ENCODE results near the gene PRAMEF10.
"Not testable (repeated sequence)": the region's sequence is repeated elsewhere in the genome, so short reads cannot be mapped to it uniquely, and the experiment has no call there.

PRAMEF10 gene

DNA sequence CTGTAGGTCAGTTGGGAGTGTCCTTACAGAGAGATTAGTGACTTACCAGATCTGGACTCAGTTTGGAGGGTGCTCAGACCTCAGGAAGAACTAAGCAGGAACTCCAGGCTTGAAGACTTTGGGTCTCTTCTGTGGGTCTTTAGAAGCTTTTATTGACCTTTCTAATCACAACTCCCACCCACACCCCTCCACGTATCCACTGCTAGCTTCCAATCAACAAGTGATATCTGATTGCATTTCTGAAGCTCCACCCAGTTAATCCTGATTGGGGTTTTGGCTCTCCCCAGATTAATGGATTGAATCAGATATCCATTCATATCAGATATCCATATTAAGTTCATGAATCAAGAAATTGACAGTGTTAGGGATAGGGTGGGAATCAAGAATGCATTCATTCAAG, at the start of gene PRAMEF10:
TSS of gene PRAMEF10 (minus strand) at position 101 of the 400 bp plus-strand sequence. CDS start 2,423 bp downstream, outside the sequence.
- H3K4me1 ChIP-seq (ENCODE audit: insufficient read depth, low read length); H3K9me3 ChIP-seq (ENCODE audit: low read length); H3K27me3 ChIP-seq (ENCODE audit: insufficient read depth, low read length); H3K4me3 ChIP-seq (ENCODE audit: low read length); H2AFZ ChIP-seq (ENCODE audit: low read depth, low read length); H3K36me3 ChIP-seq (ENCODE audit: insufficient read depth, low read length): not testable (repeated sequence)

DNA sequence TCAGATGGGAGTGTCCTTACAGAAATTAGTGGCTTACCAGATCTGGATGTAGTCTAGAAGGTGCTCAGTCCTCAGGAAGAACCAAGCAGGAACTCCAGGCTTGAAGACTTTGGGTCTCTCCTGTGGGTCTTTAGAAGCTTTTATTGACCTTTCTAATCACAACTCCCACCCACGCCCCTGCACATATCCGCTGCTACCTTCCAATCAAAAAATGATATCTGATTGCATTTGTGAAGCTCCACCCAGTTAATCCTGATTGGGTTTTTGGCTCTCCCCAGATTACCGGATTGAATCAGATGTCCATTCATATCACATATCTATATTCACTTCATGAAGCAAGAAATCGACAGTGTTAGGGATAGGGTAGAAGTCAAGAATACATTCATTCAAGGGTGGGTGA, 49.4 kb upstream of the PRAMEF10 start, which contains the start of gene PRAMEF6:
TSS of gene PRAMEF6 (minus strand) at position 101 of the 400 bp plus-strand sequence. CDS start 5,062 bp downstream, outside the sequence.
- H3K36me3 ChIP-seq (ENCODE audit: insufficient read depth, low read length); H3K27me3 ChIP-seq (ENCODE audit: insufficient read depth, low read length); H3K4me1 ChIP-seq (ENCODE audit: insufficient read depth, low read length); H3K4me3 ChIP-seq (ENCODE audit: low read length); H2AFZ ChIP-seq (ENCODE audit: low read depth, low read length); H3K9me3 ChIP-seq (ENCODE audit: low read length): not testable (repeated sequence)

GRCh38 chr1:12924368-12924767, 26.3 kb upstream of the PRAMEF10 start:
- not testable (repeated sequence) for H3K27me3 ChIP-seq (ENCODE audit: insufficient read depth, low read length); H3K9me3 ChIP-seq (ENCODE audit: low read length); H3K4me3 ChIP-seq (ENCODE audit: low read length); H2AFZ ChIP-seq (ENCODE audit: low read depth, low read length); H3K36me3 ChIP-seq (ENCODE audit: insufficient read depth, low read length); H3K4me1 ChIP-seq (ENCODE audit: insufficient read depth, low read length)

- H3K4me3 ChIP-seq (ENCODE audit: low read length); H2AFZ ChIP-seq (ENCODE audit: low read depth, low read length); H3K36me3 ChIP-seq (ENCODE audit: insufficient read depth, low read length); H3K27me3 ChIP-seq (ENCODE audit: insufficient read depth, low read length); H3K4me1 ChIP-seq (ENCODE audit: insufficient read depth, low read length); H3K9me3 ChIP-seq (ENCODE audit: low read length): not testable (repeated sequence)
Observed at GRCh38 chr1:12921749-12922148, 23.7 kb upstream of the PRAMEF10 start.

- not testable (repeated sequence) for H3K4me1 ChIP-seq (ENCODE audit: insufficient read depth, low read length); H3K27me3 ChIP-seq (ENCODE audit: insufficient read depth, low read length); H3K4me3 ChIP-seq (ENCODE audit: low read length); H3K9me3 ChIP-seq (ENCODE audit: low read length); H3K36me3 ChIP-seq (ENCODE audit: insufficient read depth, low read length); H2AFZ ChIP-seq (ENCODE audit: low read depth, low read length)
Observed at GRCh38 chr1:12916310-12916709, 18.2 kb upstream of the PRAMEF10 start, which contains the start of gene PRAMEF7. Gene PRAMEF7, plus strand, starts transcription at chr1:12916610. Its CDS starts 1,083 bp downstream, at chr1:12917693.

DNA sequence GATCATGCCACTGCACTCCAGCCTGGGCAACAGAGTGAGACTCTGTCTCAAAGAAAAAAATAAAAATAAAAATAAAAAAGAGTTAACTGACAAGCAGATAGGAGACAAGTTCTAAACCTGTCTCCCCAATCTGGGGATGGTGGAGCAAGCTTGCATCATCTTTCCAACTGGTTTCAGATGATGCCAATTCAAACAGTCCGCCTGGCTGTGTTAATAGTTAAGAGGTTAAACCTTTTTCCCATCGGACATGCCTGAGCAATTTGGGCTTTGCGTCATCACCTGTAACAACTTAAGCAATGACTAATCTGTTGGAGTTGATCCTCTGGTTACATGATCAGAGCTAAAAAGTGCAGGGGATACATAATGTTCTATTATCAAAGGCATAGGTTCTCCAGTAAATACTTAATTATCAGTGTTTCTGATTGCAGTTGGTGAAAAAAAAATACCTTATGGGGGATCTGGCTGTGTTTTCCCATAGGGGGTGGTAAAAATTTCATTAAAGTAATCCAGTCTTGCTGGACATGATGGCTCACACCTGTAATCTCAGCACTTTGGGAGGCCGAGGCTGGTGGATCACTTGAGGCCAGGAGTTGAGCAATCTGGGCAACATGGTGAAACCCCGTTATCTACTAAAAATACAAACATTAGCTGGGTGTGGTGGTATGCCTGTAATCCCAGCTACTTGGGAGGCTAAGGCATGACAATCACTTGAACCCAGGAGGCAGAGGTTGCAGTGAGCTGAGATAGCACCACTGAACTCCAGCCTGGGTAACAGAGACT, 5.9 kb upstream of the PRAMEF10 start:
- not testable (repeated sequence) for H3K9me3 ChIP-seq (ENCODE audit: low read length); H3K4me3 ChIP-seq (ENCODE audit: low read length); H3K4me1 ChIP-seq (ENCODE audit: insufficient read depth, low read length); H2AFZ ChIP-seq (ENCODE audit: low read depth, low read length); H3K27me3 ChIP-seq (ENCODE audit: insufficient read depth, low read length); H3K36me3 ChIP-seq (ENCODE audit: insufficient read depth, low read length)

DNA sequence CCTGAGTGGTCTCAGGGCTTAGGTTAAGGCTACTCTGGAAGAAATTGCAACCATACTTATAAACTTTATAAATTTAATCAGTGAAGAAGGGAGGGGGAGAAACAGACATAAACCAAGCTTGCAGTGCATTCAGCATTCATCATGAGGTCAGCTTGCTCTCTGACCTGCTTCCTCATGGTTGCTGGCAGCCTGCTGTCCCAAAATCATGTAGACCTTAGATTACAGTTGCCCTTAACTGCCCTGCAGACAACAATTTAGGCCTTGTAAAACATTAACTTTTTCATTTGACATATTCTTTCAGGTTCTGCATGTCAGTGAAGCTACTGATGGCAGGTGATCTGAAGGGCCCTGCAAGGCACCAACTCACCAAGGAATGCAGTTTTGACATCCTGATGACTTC, 1.1 kb upstream of the PRAMEF10 start:
- not testable (repeated sequence) for H3K27me3 ChIP-seq (ENCODE audit: insufficient read depth, low read length); H3K4me1 ChIP-seq (ENCODE audit: insufficient read depth, low read length); H3K36me3 ChIP-seq (ENCODE audit: insufficient read depth, low read length); H3K4me3 ChIP-seq (ENCODE audit: low read length); H2AFZ ChIP-seq (ENCODE audit: low read depth, low read length); H3K9me3 ChIP-seq (ENCODE audit: low read length)

DNA sequence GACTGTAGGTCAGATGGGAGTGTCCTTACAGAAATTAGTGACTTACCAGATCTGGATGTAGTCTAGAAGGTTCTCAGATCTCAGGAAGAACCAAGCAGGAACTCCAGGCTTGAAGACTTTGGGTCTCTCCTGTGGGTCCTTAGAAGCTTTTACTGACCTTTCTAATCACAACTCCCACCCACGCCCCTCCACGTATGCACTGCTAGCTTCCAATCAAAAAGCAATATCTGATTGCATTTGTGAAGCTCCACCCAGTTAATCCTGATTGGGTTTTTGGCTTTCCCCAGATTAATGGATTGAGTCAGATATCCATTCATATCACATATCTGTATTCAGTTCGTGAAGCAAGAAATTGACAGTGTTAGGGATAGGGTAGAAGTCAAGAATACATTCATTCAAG, 12.0 kb downstream of the PRAMEF10 start, which contains the start of gene PRAMEF4:
TSS of gene PRAMEF4 (minus strand) at position 101 of the 400 bp plus-strand sequence. CDS start 2,807 bp downstream, outside the sequence.
- H3K36me3 ChIP-seq (ENCODE audit: insufficient read depth, low read length); H3K27me3 ChIP-seq (ENCODE audit: insufficient read depth, low read length); H3K4me1 ChIP-seq (ENCODE audit: insufficient read depth, low read length); H3K9me3 ChIP-seq (ENCODE audit: low read length); H2AFZ ChIP-seq (ENCODE audit: low read depth, low read length); H3K4me3 ChIP-seq (ENCODE audit: low read length): not testable (repeated sequence)

DNA sequence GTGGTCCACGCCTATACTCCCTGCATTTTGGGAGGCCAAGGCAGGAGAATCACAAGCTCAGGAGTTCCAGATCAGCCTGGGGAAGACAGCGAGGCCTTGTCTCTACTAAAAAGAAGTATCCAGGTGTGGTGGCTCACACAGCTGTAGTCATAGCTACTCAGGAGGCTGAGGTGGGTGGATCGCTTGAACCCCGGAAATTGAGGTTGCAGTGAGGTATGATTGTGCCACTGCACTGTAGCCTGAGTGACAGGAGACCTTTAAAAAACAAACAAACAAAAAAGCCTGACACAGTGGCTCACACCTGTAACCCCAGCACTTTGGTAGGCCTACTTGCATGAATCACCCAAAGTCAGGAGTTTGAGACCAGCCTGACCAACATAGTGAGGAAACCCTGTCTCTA, 19.6 kb downstream of the PRAMEF10 start:
- not testable (repeated sequence) for H3K27me3 ChIP-seq (ENCODE audit: insufficient read depth, low read length); H3K4me1 ChIP-seq (ENCODE audit: insufficient read depth, low read length); H2AFZ ChIP-seq (ENCODE audit: low read depth, low read length); H3K4me3 ChIP-seq (ENCODE audit: low read length); H3K36me3 ChIP-seq (ENCODE audit: insufficient read depth, low read length); H3K9me3 ChIP-seq (ENCODE audit: low read length)

DNA sequence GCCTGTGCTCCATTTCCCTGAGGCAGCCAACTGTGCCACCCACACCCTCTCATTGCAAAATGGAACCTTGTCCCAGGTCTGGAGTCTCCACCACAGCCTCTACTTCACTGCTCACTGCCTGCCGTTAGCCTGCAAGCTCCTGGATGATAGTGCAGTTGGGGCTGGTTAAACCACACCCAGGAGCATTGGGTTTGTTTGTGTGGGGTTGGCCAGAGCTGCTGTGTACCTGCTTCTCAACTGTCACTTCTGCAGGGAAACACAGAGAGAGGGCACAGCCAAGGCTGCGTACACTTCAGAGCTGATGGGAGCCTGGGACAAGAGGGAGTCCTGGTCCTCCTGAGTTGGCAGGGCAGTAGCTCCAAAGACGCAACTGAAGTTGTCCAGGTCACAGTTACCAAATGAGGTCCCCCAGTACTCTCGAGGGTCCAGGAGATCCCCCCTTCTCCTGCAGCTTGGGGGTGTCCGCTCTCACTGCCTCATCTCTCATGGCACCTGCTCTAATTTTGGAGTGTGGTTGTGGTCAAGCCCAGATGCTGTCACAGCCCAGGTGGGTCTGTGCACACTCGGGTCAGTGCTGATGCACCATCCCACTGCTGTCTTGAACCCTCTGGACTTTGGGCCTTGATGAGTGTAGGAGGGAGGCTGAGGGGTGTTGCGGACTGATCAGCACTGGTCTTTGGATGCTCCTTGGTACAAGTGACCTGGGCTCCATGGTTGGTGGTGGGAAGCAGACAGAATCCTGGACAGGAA, 34.8 kb downstream of the PRAMEF10 start:
- not testable (repeated sequence) for H3K36me3 ChIP-seq (ENCODE audit: insufficient read depth, low read length); H2AFZ ChIP-seq (ENCODE audit: low read depth, low read length); H3K9me3 ChIP-seq (ENCODE audit: low read length); H3K4me3 ChIP-seq (ENCODE audit: low read length); H3K27me3 ChIP-seq (ENCODE audit: insufficient read depth, low read length); H3K4me1 ChIP-seq (ENCODE audit: insufficient read depth, low read length)

DNA sequence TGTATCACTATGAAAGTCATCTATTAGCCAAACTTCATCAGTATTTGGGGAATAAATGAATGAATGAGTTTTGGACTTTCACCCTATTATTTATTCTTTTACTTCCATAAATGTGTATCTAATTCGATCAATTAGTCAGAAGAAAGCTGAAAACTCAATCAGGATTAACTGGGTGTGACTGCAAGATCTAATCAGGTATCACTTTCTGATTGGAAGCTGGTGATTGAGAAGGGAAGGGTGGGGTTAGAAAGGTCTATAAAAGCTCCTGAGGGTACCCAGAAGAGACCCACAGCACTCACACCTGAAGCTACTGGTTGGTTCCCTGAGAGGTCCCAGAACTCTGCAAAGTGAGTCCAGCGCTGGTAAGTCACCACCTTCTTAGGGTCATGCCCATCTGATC, 41.3 kb downstream of the PRAMEF10 start, which contains the start of gene PRAMEF2:
TSS of gene PRAMEF2 (plus strand) at position 301 of the 400 bp plus-strand sequence. CDS start 1,924 bp downstream, outside the sequence.
- not testable (repeated sequence) for H3K9me3 ChIP-seq (ENCODE audit: low read length); H3K27me3 ChIP-seq (ENCODE audit: insufficient read depth, low read length); H3K36me3 ChIP-seq (ENCODE audit: insufficient read depth, low read length); H3K4me1 ChIP-seq (ENCODE audit: insufficient read depth, low read length); H3K4me3 ChIP-seq (ENCODE audit: low read length); H2AFZ ChIP-seq (ENCODE audit: low read depth, low read length)

GRCh38 chr1:12851779-12852178, 46.3 kb downstream of the PRAMEF10 start:
- Histone ChIP-seq H3K36me3 (ENCODE audit: insufficient read depth, low read length) (no peaks in the 10 kb centered on the region), H3K4me3 (ENCODE audit: low read length) (no peak overlapping the region), H3K27me3 (ENCODE audit: insufficient read depth, low read length) (peaks cover 2% of the 10 kb centered on the region), H3K9me3 (ENCODE audit: low read length) (no peaks in the 10 kb centered on the region), H3K4me1 (ENCODE audit: insufficient read depth, low read length) (no peaks in the 10 kb centered on the region), H2AFZ (ENCODE audit: low read depth, low read length) (no peak overlapping the region)

DNA sequence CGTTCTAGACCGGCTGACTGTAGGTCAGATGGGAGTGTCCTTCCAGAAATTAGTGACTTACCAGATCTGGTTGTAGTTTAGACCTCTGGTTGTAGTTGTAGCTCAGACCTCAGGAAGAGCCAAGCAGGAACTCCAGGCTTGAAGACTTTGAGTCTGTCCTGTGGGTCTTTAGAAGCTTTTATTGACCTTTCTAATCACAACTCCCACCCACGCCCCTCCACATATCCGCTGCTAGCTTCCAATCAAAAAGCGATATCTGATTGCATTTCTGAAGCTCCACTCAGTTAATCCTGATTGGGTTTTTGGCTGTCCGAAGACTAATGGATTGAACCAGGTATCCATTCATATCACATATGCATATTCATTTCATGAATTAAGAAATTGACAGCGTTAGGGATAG, 49.5 kb downstream of the PRAMEF10 start, which contains the start of gene HNRNPCL1:
TSS of gene HNRNPCL1 (minus strand) at position 101 of the 400 bp plus-strand sequence. CDS start 431 bp downstream, outside the sequence.
- H3K27me3 ChIP-seq (ENCODE audit: insufficient read depth, low read length); H2AFZ ChIP-seq (ENCODE audit: low read depth, low read length); H3K4me1 ChIP-seq (ENCODE audit: insufficient read depth, low read length); H3K9me3 ChIP-seq (ENCODE audit: low read length); H3K4me3 ChIP-seq (ENCODE audit: low read length); H3K36me3 ChIP-seq (ENCODE audit: insufficient read depth, low read length): not testable (repeated sequence)
